Suprapubic skin (tissue), 4 donors: ENCODE measurements around the gene BAAT. TPM values are rescaled to one million over a fixed set of nuclear protein-coding genes. Genes with fewer than 3 reads are reported as not detected.

ENCODE experiments used
- DNase-seq, 2 donors: peaks; one replicate each; pipeline ENCODE4 v3.0.0-alpha.2; 2019; ENCODE audit warnings: low spot score in 2 of 2
- H3K27ac ChIP-seq: fragments of 200-600 bp; sonication (generic); one replicate; pipeline ENCODE4 v1.5.1; 2019
- H3K27me3 ChIP-seq: fragments of 200-600 bp; sonication (generic); one replicate; pipeline ENCODE4 v1.5.1; 2019
- H3K36me3 ChIP-seq: fragments of 200-600 bp; sonication (generic); one replicate; pipeline ENCODE4 v1.5.1; 2019
- H3K4me1 ChIP-seq: fragments of 200-600 bp; sonication (generic); one replicate; pipeline ENCODE4 v1.5.1; 2019
- H3K4me3 ChIP-seq: fragments of 200-600 bp; sonication (generic); one replicate; pipeline ENCODE4 v1.5.1; 2019; ENCODE audit warnings: mild to moderate bottlenecking
- H3K9me3 ChIP-seq: fragments of 200-600 bp; sonication (generic); one replicate; pipeline ENCODE4 v1.5.1; 2019
- CTCF ChIP-seq, 2 donors: fragments of 200-600 bp in 1 of 2; fragments of 450-650 bp in 1 of 2; sonication (generic) in 1 of 2; IDR thresholded peaks; one replicate each; pipeline ENCODE4 v1.5.1; 2016 to 2019; ENCODE audit warnings: antibody characterized with exemption in 2 of 2, mild to moderate bottlenecking in 1 of 2, moderate library complexity in 1 of 2
- EP300 ChIP-seq: sonication (generic); formaldehyde crosslinking; IDR thresholded peaks from one replicate; pipeline ENCODE4 v1.6.1; 2017; ENCODE audit warnings: antibody characterized with exemption
- POLR2A ChIP-seq, 2 donors: fragments of 450-650 bp; IDR thresholded peaks; one replicate each; pipeline ENCODE4 v1.6.1; 2017; ENCODE audit warnings: antibody characterized with exemption in 2 of 2, mild to moderate bottlenecking in 2 of 2, moderate library complexity in 2 of 2
- POLR2AphosphoS5 ChIP-seq, 3 donors: sonication (generic); formaldehyde crosslinking; IDR thresholded peaks; one replicate each; pipeline ENCODE4 v1.6.1; 2017; ENCODE audit warnings: antibody characterized with exemption in 3 of 3
- WGBS: methylation state at CpG from one replicate; pipeline ENCODE4 v1.1.5; 2018; 5-methylcytosine and 5-hydroxymethylcytosine counted together
- total RNA-seq, 4 donors: library from RNA; depleted of rRNA; stranded (reverse); fragments of >200 nt; gene quantifications; one replicate each; pipeline ENCODE4 v1.1.0, GENCODE V29; 2016

BAAT gene
- total RNA-seq, 4 donors from 2014 or later = 2.3 TPM; not detected in 3

GRCh38 chr9:101360647-101361046 is 24.2 kb downstream of the BAAT start:
- Histone ChIP-seq H3K9me3 (no peaks in the 10 kb centered on the region), H3K36me3 (no peaks in the 10 kb centered on the region), H3K27ac (no peak overlapping the region), H3K4me3 (no peak overlapping the region), H3K27me3 (no peaks in the 10 kb centered on the region), H3K4me1 (no peaks in the 10 kb centered on the region)
- DNase-seq = no peak
- TF ChIP-seq POLR2A (IDR thresholded peaks at IDR 0.05) = no peak
- no peak for TF ChIP-seq CTCF (IDR thresholded peaks at IDR 0.05)
- no peak for TF ChIP-seq POLR2AphosphoS5 (IDR thresholded peaks at IDR 0.05)
- no peak for TF ChIP-seq EP300

GRCh38 chr9:101359679-101360078 is 25.1 kb downstream of the BAAT start:
- no peaks in the 10 kb centered on the region for H3K27me3 ChIP-seq
- TF ChIP-seq CTCF (IDR thresholded peaks at IDR 0.05) (no peak), POLR2A (IDR thresholded peaks at IDR 0.05) (no peak), POLR2AphosphoS5 (IDR thresholded peaks at IDR 0.05) (no peak), EP300 (no peak)
- H3K4me3 ChIP-seq = no peak overlapping the region
- no peaks in the 10 kb centered on the region for H3K4me1 ChIP-seq
- DNase-seq = no peak
- no peak overlapping the region for H3K27ac ChIP-seq
- 63% methylated on average over 1 of the region's 1 CpG for WGBS
- no peaks in the 10 kb centered on the region for H3K36me3 ChIP-seq
- no peaks in the 10 kb centered on the region for H3K9me3 ChIP-seq

DNA sequence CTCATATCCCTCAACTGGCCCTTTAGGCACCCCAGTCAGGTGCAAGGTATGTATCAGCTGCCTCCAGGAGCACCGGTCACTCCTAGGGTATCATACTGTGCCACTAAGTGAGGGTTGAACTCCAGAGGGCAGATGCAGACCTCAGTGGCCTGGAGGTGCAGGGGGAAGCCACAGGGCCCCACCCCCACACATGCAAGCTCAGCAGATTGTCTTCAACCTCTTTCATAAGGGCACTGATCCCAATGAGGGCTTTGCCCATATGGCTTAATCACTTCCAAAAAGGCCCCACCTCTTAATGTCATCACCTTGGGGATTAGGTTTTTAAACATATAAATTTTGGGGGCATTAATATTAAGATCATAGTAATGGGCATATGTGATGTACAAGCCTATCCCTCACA is 28.2 kb downstream of the BAAT start:
- Histone ChIP-seq H3K36me3 (no peaks in the 10 kb centered on the region), H3K9me3 (no peaks in the 10 kb centered on the region), H3K4me3 (no peak overlapping the region), H3K27me3 (no peaks in the 10 kb centered on the region), H3K27ac (no peak overlapping the region), H3K4me1 (no peaks in the 10 kb centered on the region)
- no peak for TF ChIP-seq POLR2AphosphoS5 (IDR thresholded peaks at IDR 0.05)
- TF ChIP-seq EP300 = no peak
- TF ChIP-seq CTCF (IDR thresholded peaks at IDR 0.05) = no peak
- no peak for TF ChIP-seq POLR2A (IDR thresholded peaks at IDR 0.05)
- no peak for DNase-seq
- WGBS = 100% methylated on average over 1 of the region's 1 CpG

- 66% methylated on average over 6 of the region's 7 CpGs for whole genome bisulfite sequencing
- no peak for TF ChIP-seq EP300
- TF ChIP-seq POLR2A (IDR thresholded peaks at IDR 0.05) = no peak
- TF ChIP-seq CTCF (IDR thresholded peaks at IDR 0.05) = no peak
- no peak for TF ChIP-seq POLR2AphosphoS5 (IDR thresholded peaks at IDR 0.05)
Observed at GRCh38 chr9:101354765-101355708, 29.8 kb downstream of the BAAT start.

GRCh38 chr9:101354143-101354764 is 30.6 kb downstream of the BAAT start:
- Histone ChIP-seq H3K27me3 (no peaks in the 10 kb centered on the region), H3K4me3 (no peak overlapping the region), H3K27ac (no peak overlapping the region), H3K4me1 (no peaks in the 10 kb centered on the region), H3K9me3 (no peaks in the 10 kb centered on the region), H3K36me3 (no peaks in the 10 kb centered on the region)
- WGBS = 78% methylated on average over 5 of the region's 5 CpGs
- DNase-seq = no peak
- TF ChIP-seq POLR2AphosphoS5 (IDR thresholded peaks at IDR 0.05) (no peak), CTCF (IDR thresholded peaks at IDR 0.05) (no peak), POLR2A (IDR thresholded peaks at IDR 0.05) (no peak), EP300 (no peak)

More at GRCh38 chr9:101354765-101355708, 29.8 kb downstream of the BAAT start:
- no peaks in the 10 kb centered on the region for H3K27me3 ChIP-seq
- no peaks in the 10 kb centered on the region for H3K36me3 ChIP-seq
- no peak overlapping the region for H3K4me3 ChIP-seq
- H3K9me3 ChIP-seq = no peaks in the 10 kb centered on the region
- no peaks in the 10 kb centered on the region for H3K4me1 ChIP-seq
- no peak for DNase-seq
- H3K27ac ChIP-seq = no peak overlapping the region
